HepG2 (cell line): ENCODE measurements around the gene CERS6. TPM values are rescaled to one million over a fixed set of nuclear protein-coding genes. Genes with fewer than 3 reads are reported as not detected.
A peak's percentile ranks its signal among the peaks of the same experiment; 100 is the strongest.

Experiments used
- ATAC-seq: fragments of 200-7000 bp; cut with Tn5 transposase; 3 replicates; pipeline ENCODE4 v1.9.1; 2020; ENCODE audit warnings: mild to moderate bottlenecking, moderate library complexity
- BruUV-seq: library from RNA; stranded (reverse); fragments of 400-500 nt; replicated peaks from 2 replicates; lab custom pipeline; 2021; lab: Mats Ljungman, UMichigan
- CTCF ChIA-PET: fragments of 300-600 bp; formaldehyde crosslinking; extraction: SDS; loops from one replicate; lab custom pipeline; 2021; ENCODE audit warnings: low total read pairs, inconsistent platforms, low intra/inter-chr PET ratio; lab: Yijun Ruan, JAX
- POLR2A ChIA-PET: fragments of 350-600 bp; sonication (Branson Sonifier 250); formaldehyde crosslinking; loops from one replicate; lab custom pipeline; 2020; ENCODE audit warnings: antibody characterized with exemption, inconsistent platforms; lab: Yijun Ruan, JAX
- DNase-seq: peaks from one replicate; pipeline ENCODE4 v3.0.0-alpha.2; 2015; ENCODE audit warnings: low spot score
- FAIRE-seq: peaks from 3 replicates; lab custom pipeline; 2011; peaks lifted over from hg19 to GRCh38; lab: Jason Lieb, UNC
- H2AFZ ChIP-seq: one replicate; pipeline ENCODE4 v1.6.1; 2011; ENCODE audit warnings: low read length, inconsistent platforms
- H3K27ac ChIP-seq: fragments of 300-600 bp; 3 replicates; pipeline ENCODE4 v1.8.0; 2011; ENCODE audit warnings: mixed run types, mild to moderate bottlenecking, mixed read lengths, low read length, inconsistent platforms; ENCODE audit not compliant: insufficient read depth; ENCODE audit errors: extremely low read length
- H3K27me3 ChIP-seq, 2 experiments: fragments of 200-600 bp in 1 of 2; 2 replicates in 1 of 2; 3 replicates in 1 of 2; pipeline versions ENCODE4 v1.6.0 to v1.8.0; 2011; ENCODE audit warnings: low read length in 2 of 2, mild to moderate bottlenecking in 2 of 2, moderate library complexity in 2 of 2, inconsistent platforms in 1 of 2; ENCODE audit not compliant: insufficient read depth in 2 of 2, control insufficient read depth in 1 of 2
- H3K36me3 ChIP-seq, 2 experiments: fragments of 200-600 bp in 1 of 2; replicated peaks in 1 of 2; 2 replicates in 1 of 2; 3 replicates in 1 of 2; pipeline versions ENCODE4 v1.5.1 to v1.8.0; 2011; ENCODE audit warnings: low read length in 2 of 2, inconsistent platforms in 1 of 2; ENCODE audit not compliant: insufficient read depth in 2 of 2, control insufficient read depth in 1 of 2
- H3K4me1 ChIP-seq: 2 replicates; pipeline ENCODE4 v1.5.1; 2012; ENCODE audit warnings: low read length, inconsistent platforms; ENCODE audit not compliant: insufficient read depth
- H3K4me2 ChIP-seq: 2 replicates; pipeline ENCODE4 v1.6.0; 2011; ENCODE audit warnings: low read depth, low read length, inconsistent platforms
- H3K4me3 ChIP-seq, 3 experiments: fragments of 200-600 bp in 1 of 3; sonication (generic), shearing (Covaris generic) in 1 of 3; replicated peaks in 1 of 3; 2 replicates each; pipeline ENCODE4 v1.5.1; 2011 to 2016; ENCODE audit warnings: low read length in 3 of 3, inconsistent platforms in 2 of 3, low read depth in 2 of 3, mild to moderate bottlenecking in 2 of 3, control low read depth in 1 of 3, mixed read lengths in 1 of 3; ENCODE audit not compliant: insufficient read depth in 1 of 3
- H3K79me2 ChIP-seq: one replicate; pipeline ENCODE4 v1.6.1; 2011; ENCODE audit warnings: low read length, inconsistent platforms; ENCODE audit not compliant: insufficient read depth
- H3K9ac ChIP-seq: 2 replicates; pipeline ENCODE4 v1.6.0; 2011; ENCODE audit warnings: mild to moderate bottlenecking, low read depth, low read length, inconsistent platforms; ENCODE audit not compliant: insufficient read depth
- H3K9me3 ChIP-seq: 2 replicates; pipeline ENCODE4 v1.5.1; 2012; ENCODE audit warnings: mild to moderate bottlenecking, low read length
- H4K20me1 ChIP-seq: 2 replicates; pipeline ENCODE4 v1.6.0; 2011; ENCODE audit warnings: inconsistent platforms, mild to moderate bottlenecking, low read length, moderate library complexity; ENCODE audit not compliant: insufficient read depth
- GMEB2 ChIP-seq: IDR thresholded peaks from 2 replicates; pipeline ENCODE4 v1.6.1; 2016; ENCODE audit warnings: missing biosample characterization, missing genetic modification reagents, low read depth
- SNRNP70 ChIP-seq: fragments of 200-400 bp; formaldehyde crosslinking; IDR thresholded peaks from 2 replicates; pipeline ENCODE4 v1.6.1; 2017; ENCODE audit warnings: mild to moderate bottlenecking, low read depth, low read length, moderate library complexity
- TSC22D2 ChIP-seq: sonication (generic); formaldehyde crosslinking; IDR thresholded peaks from 2 replicates; pipeline ENCODE4 v1.5.1; 2020; ENCODE audit warnings: missing genetic modification reagents, mild to moderate bottlenecking, borderline replicate concordance
- ZNF136 ChIP-seq: sonication (generic); formaldehyde crosslinking; IDR thresholded peaks from 2 replicates; pipeline ENCODE4 v1.8.1; 2022; ENCODE audit warnings: low read depth, mild to moderate bottlenecking, moderate library complexity, missing genetic modification reagents
- ZNF800 ChIP-seq: sonication (generic); formaldehyde crosslinking; IDR thresholded peaks from 2 replicates; pipeline ENCODE4 v1.4.0; 2020; ENCODE audit warnings: missing genetic modification reagents
- WGBS: methylation state at CpG from one replicate; pipeline ENCODE4 v1.1.6; 2017; ENCODE audit warnings: low lambda C conversion rate; 5-methylcytosine and 5-hydroxymethylcytosine counted together
- in situ Hi-C: cut with HindIII; loops from 2 replicates; pipeline ENCODE4 v1.10.0; 2017; ENCODE audit warnings: low pct_unique_long_range_greater_than_20kb; ENCODE audit not compliant: extremely low pct_ligation_motif_present
- intact Hi-C: fragments of 100-400 bp; cut with micrococcal nuclease; formaldehyde crosslinking; loops from one replicate; pipeline ENCODE4 v1.10.0; 2022; ENCODE audit not compliant: unreplicated experiment
- polyA plus RNA-seq, 8 experiments: library from polyadenylated mRNA; depleted of rRNA in 3 of 8; stranded (reverse) in 7 of 8; unstranded in 1 of 8; fragments of >200 nt; fragmentation: Illumina TruSeq in 4 of 8; extraction: Trizol in 4 of 8; gene quantifications; 2 replicates each; pipeline versions ENCODE4 v1.2.1 to v1.2.3, GENCODE V29; 2011 to 2016; ENCODE audit warnings: low read depth in 4 of 8, missing spikeins in 1 of 8, mixed read lengths in 1 of 8; ENCODE audit not compliant: insufficient read depth in 1 of 8
- total RNA-seq, 5 experiments: library from RNA; depleted of rRNA; stranded (reverse); fragments of >200 nt; fragmentation: Illumina TruSeq; extraction: Trizol; gene quantifications; 2 replicates each; pipeline ENCODE4 v1.2.3, GENCODE V29; 2016; ENCODE audit warnings: low read depth in 1 of 5
- TF ChIP-seq, protein P1 (sequence below): IDR thresholded peaks from 2 replicates; pipeline ENCODE4 v1.6.1; 2016; ENCODE audit warnings: low read depth, missing genetic modification reagents, missing compliant biosample characterization

CERS6 gene
- total and polyA plus RNA-seq, 2 of the 13 experiments (the other 11 are each of a cell fraction or from before 2014, with no cell fraction given) = 10.1 to 20.3 TPM

DNA sequence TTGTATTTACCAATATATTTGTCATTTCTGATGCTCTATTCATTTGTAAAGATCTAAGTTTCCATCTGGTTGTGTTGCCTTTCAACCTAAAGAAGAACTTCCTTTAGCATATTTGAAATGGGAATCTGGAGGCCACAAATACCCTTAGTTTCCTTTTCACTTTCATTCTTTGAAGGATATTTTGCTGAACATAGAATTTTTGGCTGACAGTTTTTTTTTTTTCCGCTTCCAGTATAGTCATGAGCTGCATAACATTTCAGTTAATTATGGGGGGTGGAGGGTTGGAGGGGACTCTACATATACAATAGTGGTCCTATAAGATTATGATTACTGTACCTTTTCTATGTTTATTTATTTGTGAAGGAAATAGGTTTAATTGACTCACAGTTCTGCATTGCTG, 83.9 kb downstream of the CERS6 start:
- no peak for FAIRE-seq
- ATAC-seq = no peak
- peaks cover 11% of the 10 kb centered on the region; the same call in 1 of the 2 replicates for H3K9me3 ChIP-seq
- no peak for DNase-seq
- in situ Hi-C loops = no loop called here
- no peak overlapping the region for H3K4me3 ChIP-seq
- H3K4me1 ChIP-seq = peaks cover 18% of the 10 kb centered on the region; the same call in 1 of the 2 replicates
- H3K9ac ChIP-seq = no peak overlapping the region
- no peaks in the 10 kb centered on the region for H4K20me1 ChIP-seq
- H3K36me3 ChIP-seq = no peaks in the 10 kb centered on the region
- no peak for TF ChIP-seq GMEB2 (CRISPR knock-in tag)
- TF ChIP-seq TSC22D2 = no peak
- no peak for TF ChIP-seq SNRNP70
- no peak for TF ChIP-seq ZNF800 (CRISPR knock-in tag)
- TF ChIP-seq, protein P1, sequence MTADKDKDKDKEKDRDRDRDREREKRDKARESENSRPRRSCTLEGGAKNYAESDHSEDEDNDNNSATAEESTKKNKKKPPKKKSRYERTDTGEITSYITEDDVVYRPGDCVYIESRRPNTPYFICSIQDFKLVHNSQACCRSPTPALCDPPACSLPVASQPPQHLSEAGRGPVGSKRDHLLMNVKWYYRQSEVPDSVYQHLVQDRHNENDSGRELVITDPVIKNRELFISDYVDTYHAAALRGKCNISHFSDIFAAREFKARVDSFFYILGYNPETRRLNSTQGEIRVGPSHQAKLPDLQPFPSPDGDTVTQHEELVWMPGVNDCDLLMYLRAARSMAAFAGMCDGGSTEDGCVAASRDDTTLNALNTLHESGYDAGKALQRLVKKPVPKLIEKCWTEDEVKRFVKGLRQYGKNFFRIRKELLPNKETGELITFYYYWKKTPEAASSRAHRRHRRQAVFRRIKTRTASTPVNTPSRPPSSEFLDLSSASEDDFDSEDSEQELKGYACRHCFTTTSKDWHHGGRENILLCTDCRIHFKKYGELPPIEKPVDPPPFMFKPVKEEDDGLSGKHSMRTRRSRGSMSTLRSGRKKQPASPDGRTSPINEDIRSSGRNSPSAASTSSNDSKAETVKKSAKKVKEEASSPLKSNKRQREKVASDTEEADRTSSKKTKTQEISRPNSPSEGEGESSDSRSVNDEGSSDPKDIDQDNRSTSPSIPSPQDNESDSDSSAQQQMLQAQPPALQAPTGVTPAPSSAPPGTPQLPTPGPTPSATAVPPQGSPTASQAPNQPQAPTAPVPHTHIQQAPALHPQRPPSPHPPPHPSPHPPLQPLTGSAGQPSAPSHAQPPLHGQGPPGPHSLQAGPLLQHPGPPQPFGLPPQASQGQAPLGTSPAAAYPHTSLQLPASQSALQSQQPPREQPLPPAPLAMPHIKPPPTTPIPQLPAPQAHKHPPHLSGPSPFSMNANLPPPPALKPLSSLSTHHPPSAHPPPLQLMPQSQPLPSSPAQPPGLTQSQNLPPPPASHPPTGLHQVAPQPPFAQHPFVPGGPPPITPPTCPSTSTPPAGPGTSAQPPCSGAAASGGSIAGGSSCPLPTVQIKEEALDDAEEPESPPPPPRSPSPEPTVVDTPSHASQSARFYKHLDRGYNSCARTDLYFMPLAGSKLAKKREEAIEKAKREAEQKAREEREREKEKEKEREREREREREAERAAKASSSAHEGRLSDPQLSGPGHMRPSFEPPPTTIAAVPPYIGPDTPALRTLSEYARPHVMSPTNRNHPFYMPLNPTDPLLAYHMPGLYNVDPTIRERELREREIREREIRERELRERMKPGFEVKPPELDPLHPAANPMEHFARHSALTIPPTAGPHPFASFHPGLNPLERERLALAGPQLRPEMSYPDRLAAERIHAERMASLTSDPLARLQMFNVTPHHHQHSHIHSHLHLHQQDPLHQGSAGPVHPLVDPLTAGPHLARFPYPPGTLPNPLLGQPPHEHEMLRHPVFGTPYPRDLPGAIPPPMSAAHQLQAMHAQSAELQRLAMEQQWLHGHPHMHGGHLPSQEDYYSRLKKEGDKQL (CRISPR knock-in tag) = no peak
- peak; percentile 88; the same call in 1 of the 2 replicates for TF ChIP-seq ZNF136
- intact Hi-C loops = no loop called here
- ChIA-PET POLR2A (no interaction called here), CTCF (no interaction called here)
- H3K4me2 ChIP-seq = no peak overlapping the region
- 96% methylated on average over 1 of the region's 1 CpG for WGBS
- no peak overlapping the region for H3K27ac ChIP-seq
- BruUV-seq = no TSS peak
- H3K27me3 ChIP-seq = no peaks in the 10 kb centered on the region
- H2AFZ ChIP-seq = no peak overlapping the region
- H3K79me2 ChIP-seq = peaks cover 14% of the 10 kb centered on the region
